ENCODE measurements around the gene GAREM1.
"Not testable (repeated sequence)": the region's sequence is repeated elsewhere in the genome, so short reads cannot be mapped to it uniquely, and the experiment has no call there.

Gene GAREM1

DNA sequence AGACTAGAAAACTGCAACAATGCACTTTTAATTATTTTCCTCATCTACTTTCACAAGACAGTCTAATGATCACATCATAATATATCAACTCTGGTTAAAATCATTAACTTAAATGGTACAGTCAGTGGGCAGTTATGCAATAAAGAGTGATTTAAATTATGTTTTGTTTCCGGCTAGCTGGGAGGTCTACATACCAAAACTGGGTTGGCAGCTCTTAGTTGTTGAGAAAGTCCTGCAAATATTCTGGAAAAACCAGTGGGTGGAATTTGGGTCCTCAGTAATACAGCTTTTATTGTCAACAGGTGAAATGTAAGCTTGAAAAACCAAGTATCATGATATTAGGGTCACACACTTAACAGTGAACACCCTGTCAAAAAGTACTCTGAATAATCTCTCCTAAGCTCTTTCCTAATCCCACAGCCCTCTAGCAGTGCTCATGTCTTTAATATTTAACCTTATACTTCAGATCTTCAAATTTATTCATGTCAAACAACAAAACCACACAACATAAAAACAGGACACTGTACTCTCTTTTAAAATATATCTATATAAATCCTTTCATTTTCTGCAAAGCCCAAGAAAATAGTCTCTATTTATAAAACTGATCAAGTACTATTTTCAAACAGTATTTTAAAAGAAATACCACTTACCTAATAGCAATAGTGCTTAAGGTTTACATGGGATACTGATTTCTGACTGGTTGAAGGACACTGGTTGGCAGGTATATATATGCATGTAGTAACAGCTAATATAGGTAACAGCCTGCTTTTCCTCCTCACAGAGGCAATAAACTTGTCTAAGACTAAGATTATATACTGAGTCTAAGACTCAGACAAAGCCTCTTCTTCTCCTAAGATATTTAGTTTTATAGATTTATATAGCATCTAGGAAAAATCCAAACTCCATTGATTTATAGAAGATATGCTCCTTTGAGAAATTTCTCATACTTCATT lies 103.8 kb downstream of the GAREM1 start:
- no peak for DNase-seq

DNA sequence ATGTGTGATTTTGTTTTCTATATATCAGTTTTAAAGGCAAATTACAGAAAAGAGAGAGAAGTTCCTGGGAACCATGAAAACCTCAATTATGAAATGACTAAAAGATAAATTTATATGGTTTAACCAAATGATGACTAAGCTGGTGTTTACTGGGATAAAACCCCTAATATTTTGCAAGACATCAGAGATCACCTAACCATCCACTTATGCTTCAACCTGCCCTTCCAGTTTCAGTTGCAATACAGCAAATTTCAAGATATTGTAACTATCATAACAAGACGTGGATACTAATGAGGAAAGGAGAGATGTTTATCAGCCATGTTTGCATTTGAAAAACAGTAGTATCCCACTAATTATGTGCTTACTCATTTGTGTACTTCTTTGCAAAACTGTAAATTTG lies 108.2 kb downstream of the GAREM1 start:
- no peak for DNase-seq

GRCh38 chr18:32360682-32361345 lies 109.9 kb downstream of the GAREM1 start:
- no peak for DNase-seq

- no peak for DNase-seq
Measured at GRCh38 chr18:32358529-32358928, 112.2 kb downstream of the GAREM1 start.

DNA sequence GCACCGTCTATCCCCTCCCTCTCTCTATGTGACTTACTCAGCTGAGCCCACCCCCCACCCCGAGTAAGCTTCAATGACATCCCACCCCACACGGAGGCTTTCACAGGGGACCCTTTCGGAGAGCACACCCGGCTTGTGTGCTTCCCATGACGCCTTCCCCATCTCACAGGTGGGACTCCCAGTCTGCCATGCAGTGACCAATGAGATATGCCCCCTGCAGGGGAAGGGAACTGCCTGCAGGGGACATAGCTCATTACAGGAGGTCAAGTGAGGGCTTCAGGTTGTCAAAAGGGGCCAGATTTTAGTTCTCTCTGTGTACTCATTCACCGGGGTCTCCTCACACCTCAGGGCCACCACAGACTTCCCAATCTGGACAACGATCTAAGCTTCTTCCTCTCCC lies 112.6 kb downstream of the GAREM1 start:
- DNase-seq: no peak

GRCh38 chr18:32355896-32356295 lies 114.8 kb downstream of the GAREM1 start:
- no peak for DNase-seq

GRCh38 chr18:32354518-32354917 lies 116.2 kb downstream of the GAREM1 start:
- no peak for DNase-seq

DNA sequence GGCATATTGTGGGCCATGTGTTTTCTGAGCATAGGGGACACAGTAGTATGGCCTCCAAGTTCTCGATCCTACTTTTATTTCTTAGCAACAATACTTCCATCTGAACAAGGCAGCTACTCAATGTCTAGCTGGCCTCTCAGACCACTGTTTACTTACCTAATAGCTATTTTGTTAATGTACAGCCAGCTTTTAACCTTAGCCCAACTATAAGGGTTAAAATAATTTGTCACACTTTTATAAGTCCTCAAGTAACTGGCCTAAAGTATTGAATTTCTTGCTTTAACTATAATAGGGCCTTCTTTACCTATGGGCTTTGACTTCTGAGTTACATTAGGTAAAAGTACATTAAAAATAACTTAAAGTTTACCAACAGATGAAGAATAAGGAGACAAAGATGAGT lies 117.4 kb downstream of the GAREM1 start:
- no peak for DNase-seq

GRCh38 chr18:32351032-32351431 lies 119.7 kb downstream of the GAREM1 start:
- DNase-seq: no peak

GRCh38 chr18:32349728-32350395 lies 120.8 kb downstream of the GAREM1 start:
- no peak for DNase-seq

DNA sequence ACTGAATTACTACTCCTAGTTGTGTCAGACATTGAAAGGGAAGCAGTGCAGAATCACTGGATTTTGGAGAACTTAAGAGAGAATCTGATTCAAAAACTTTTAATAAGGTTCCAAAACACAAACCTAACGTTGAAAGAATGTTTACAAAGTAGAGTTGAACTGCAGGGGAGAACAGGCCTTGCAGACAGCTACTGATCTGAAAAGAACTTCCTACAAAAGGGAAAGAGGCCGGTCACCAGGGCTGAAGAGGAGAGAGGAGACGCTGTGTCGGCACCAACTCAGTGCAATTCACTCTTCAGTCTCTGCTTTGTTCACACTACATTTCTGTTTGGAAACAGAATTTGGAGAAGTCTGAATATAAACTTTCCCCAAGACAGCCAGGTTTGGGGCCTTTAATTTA lies 124.0 kb downstream of the GAREM1 start:
- DNase-seq: no peak

- DNase-seq: no peak
Measured at GRCh38 chr18:32343634-32344033, 127.0 kb downstream of the GAREM1 start.

DNA sequence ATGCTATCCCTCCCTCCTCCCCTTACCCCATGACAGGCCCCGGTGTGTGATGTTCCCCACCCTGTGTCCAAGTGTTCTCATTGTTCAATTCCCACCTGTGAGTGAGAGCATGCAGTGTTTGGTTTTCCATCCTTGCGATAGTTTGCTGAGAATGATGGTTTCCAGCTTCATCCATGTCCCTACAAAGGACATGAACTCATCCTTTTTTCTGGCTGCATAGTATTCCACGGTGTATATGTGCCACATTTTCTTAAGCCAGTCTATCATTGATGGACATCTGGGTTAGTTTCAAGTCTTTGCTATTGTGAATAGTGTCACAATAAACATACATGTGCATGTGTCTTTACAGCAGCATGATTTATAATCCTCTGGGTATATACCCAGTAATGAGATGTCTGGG lies 129.6 kb downstream of the GAREM1 start:
- not testable (repeated sequence) for DNase-seq

DNA sequence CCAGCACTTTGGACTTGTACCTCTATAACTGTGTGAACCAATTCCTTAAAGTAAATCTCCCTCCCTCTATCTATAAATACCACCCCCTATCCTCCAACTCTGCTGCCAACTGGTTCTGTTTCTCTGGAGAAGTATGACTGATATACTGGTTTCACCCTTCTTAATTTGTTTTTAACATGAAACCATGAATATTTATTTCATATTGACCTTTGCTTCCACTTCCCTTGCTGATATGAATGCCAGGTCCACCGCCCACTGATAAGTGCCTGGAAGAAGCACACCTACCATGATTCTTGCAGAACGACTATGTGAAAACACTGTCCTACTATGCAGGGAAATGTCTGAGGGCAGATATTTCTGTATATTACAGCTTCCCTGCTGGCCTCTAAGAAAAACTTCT lies 131.6 kb downstream of the GAREM1 start:
- DNase-seq: no peak

DNA sequence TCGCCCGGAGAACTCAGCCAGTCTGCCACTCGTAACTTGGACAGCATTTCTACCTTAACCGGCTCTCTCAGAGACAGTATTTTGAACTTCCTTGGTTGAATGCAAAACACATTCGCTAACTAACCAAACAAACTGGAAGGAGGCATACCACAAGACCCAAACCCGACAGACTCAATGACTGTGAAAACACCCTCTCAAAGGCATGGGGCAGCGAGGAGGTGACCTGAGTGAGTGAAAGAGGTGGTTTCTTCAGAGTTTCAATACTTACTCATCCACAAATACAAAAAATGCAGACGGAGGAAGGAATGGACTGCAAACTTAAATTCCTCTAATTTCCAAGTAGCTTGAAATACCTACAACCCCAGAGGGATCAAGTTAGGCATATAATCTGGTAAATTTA lies 132.9 kb downstream of the GAREM1 start:
- no peak for DNase-seq

- no peak for DNase-seq
Measured at GRCh38 chr18:32337347-32337746, 133.3 kb downstream of the GAREM1 start.

- DNase-seq: no peak
Measured at GRCh38 chr18:32335228-32335627, 135.5 kb downstream of the GAREM1 start.

DNA sequence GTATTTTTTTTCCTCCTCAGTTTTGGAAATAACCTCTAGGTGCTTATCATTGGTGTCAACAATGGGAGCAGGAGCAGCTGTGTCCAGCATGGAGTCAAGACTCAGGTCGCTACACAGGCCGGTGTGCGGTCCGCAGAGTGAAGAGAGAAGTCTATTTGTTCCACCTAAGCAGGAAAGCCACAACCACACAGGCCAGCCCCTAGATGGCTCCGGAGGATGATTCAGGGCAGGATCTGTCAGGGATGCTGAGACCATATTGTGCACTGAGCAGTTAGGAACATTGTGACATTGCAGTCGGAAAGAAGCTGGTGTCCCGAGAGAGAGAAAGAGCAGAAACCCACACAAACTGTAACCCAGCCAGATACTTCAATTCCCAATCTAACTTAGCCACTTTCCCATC lies 136.9 kb downstream of the GAREM1 start:
- DNase-seq: no peak

DNA sequence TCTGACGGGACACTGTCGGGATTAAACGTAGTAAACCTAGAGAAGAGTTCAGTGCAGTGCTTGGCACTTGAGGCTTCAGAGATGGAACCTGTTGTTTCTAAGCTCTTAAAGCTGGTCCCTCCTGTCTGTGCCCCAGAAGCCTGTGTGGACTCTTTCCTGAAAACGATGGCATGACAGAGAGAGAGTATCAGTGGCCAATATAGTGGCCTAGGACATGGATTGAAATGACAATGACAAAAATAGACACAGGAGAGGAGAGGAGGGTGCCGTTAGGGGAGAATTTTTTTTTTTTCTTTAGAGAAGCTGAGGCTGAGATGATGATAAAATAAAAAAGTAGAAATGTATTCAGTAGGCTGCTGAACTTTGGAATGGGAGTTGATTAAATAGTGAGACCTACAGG lies 138.0 kb downstream of the GAREM1 start:
- DNase-seq: no peak

DNA sequence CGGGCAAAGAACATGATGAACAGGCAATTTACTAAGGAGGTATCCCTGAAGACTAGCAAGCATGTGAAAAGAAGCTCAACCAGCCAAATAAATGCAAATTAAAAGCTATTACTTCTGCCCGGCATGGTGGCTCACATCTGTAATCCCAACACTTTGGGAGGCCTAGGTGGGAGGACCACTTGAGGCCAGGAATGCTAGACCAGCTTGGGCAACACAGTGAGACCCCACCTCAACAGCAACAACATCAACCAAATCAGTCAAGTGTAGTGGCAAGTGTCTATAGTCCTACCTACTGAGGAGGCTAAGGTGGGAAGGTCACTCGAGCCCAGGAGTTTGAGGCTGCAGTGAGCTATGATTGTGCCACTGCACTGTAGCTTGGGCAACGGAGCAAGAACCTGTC lies 141.7 kb downstream of the GAREM1 start:
- DNase-seq: no peak

DNA sequence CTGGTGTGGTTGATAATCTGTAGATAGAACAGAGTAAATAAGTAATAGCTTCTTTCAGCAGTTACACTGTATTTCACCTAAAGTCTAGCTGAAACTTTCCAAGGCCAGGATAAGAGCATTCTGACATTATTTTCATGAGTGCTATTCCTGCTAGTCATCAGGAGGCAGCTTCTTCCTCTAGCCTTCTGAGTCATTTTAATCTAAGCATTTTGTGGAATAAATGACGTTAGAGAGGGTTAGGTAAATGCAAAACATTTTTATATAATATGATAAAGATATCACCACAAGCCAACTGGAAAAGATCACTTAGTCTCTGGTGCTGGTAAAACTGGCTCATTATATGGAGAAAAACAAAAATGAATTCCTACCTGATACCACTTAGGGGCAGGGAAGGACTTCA lies 142.3 kb downstream of the GAREM1 start:
- no peak for DNase-seq

DNA sequence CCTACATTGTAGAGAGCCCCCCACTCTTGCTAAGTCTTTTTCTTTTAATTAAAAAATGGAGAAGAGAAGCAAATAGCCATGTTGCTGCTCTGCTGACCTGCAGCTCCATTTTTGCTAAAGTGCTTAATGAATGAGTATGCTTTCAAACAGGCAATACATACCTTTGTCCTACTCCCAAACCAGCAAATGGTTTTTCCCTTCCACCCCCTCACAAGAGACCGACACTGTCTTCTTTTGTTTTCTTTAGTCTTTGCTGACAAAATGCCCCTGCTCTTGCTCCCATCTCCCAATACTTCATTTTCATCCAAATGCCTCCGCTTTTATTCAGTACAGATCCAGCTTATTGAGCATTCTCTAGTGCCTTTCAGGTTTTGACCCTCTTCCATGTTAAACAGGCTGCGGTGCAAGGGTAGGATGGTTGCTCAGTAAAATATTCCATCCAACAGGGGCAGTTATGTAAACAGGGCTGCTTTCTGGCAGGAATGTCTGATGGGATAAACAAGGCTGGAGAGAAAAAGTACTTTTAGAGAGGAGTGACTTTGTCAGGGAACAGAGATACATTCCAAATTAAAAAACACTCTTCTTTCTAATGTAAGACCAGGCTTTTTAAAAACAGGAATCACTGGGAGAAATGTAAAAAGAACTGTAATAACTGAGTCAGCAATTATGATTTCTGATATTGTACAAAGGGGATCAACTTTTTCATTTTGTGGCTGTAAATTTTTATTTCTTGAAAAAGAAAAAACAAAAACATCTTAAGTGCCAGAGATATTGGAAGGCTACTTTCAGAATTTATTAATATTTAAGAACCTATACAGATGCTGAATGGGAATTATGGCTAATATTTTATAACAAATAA lies 144.0 kb downstream of the GAREM1 start:
- no peak for DNase-seq

GRCh38 chr18:32324181-32324580 lies 146.5 kb downstream of the GAREM1 start:
- DNase-seq: no peak

Measured in GOT3 (cell line).